HCT116 (cell line): ENCODE measurements around the gene CCDC80.

Experiments
- ATF3 ChIP-seq: IDR thresholded peaks from 2 replicates; pipeline ENCODE4 v1.6.1; 2012
- EZH2 ChIP-seq: fragments of 200-600 bp; sonication (generic); IDR thresholded peaks from 2 replicates; pipeline ENCODE4 v1.6.1; 2017; ENCODE audit warnings: antibody characterized with exemption, mixed run types
- JUND ChIP-seq: IDR thresholded peaks from 2 replicates; pipeline ENCODE4 v1.6.1; 2012
- POLR2A ChIP-seq: IDR thresholded peaks from 2 replicates; pipeline ENCODE4 v1.7.0; 2011; ENCODE audit warnings: borderline replicate concordance; ENCODE audit not compliant: insufficient read depth, insufficient read length; ENCODE audit errors: extremely low read depth
- ZNF274 ChIP-seq: fragments of 200-500 bp; sonication (Bioruptor generic); IDR thresholded peaks from 2 replicates; pipeline ENCODE4 v1.6.1; 2014; ENCODE audit warnings: mild to moderate bottlenecking, low read depth, low read length, inconsistent platforms
- TF ChIP-seq, protein P1 (sequence below), 3 experiments: fragments of 200-600 bp in 1 of 3; sonication (generic) in 1 of 3; IDR thresholded peaks in 2 of 3; conservative IDR thresholded peaks in 1 of 3; 2 replicates each; pipeline ENCODE4 v1.5.1; 2012 to 2017; ENCODE audit warnings: low read depth in 2 of 3, low read length in 2 of 3, antibody characterized with exemption in 1 of 3, borderline replicate concordance in 1 of 3, control low read depth in 1 of 3, mild to moderate bottlenecking in 1 of 3, mixed read lengths in 1 of 3, mixed run types in 1 of 3, moderate library complexity in 1 of 3; ENCODE audit not compliant: insufficient read depth in 1 of 3

DNA sequence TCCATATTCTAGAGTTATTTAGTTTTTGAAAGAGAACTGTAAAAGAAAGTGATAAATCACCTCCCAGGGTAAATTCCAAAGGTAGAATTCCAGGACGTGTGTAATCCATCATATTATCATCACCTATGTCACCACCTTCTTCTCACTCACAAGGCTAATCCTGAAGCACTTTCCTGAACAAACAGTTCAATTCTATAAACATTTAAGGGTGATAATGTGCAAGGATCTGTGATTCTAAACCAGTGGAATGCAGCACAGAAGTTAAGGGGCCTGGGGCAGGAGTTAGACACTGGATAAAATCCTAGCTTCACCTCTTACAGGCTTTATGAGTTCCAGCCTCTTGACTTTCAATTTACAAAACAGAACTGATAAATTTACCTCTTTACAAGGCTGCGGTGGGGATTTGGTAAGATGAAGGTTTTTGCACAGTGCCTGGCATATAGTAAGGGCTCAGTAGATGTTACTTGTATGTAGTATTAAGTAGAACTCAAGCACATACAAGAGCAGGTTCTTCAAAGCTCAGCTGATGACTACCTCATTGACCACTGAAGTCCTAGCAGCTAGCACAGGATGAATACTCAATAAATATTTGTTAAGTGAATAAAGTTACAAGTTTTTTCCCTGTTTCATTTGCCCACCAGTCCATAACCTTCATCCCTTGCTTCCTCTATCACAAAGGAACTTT lies 47.3 kb upstream of the CCDC80 start:
- TF ChIP-seq, protein P1, sequence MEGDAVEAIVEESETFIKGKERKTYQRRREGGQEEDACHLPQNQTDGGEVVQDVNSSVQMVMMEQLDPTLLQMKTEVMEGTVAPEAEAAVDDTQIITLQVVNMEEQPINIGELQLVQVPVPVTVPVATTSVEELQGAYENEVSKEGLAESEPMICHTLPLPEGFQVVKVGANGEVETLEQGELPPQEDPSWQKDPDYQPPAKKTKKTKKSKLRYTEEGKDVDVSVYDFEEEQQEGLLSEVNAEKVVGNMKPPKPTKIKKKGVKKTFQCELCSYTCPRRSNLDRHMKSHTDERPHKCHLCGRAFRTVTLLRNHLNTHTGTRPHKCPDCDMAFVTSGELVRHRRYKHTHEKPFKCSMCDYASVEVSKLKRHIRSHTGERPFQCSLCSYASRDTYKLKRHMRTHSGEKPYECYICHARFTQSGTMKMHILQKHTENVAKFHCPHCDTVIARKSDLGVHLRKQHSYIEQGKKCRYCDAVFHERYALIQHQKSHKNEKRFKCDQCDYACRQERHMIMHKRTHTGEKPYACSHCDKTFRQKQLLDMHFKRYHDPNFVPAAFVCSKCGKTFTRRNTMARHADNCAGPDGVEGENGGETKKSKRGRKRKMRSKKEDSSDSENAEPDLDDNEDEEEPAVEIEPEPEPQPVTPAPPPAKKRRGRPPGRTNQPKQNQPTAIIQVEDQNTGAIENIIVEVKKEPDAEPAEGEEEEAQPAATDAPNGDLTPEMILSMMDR (IDR thresholded peaks at IDR 0.05 in 2 of 3, conservative IDR thresholded peaks at IDR 0.05 in 1 of 3; ENCODE audit: borderline replicate concordance in 1 of 3, insufficient read depth in 1 of 3, low read depth in 2 of 3, low read length in 2 of 3), result no peak
- TF ChIP-seq ZNF274, result no peak
- no peak for TF ChIP-seq ATF3
- no peak for TF ChIP-seq JUND
- TF ChIP-seq EZH2, result no peak
- no peak for TF ChIP-seq POLR2A
